ENCODE results near the gene TOR4A.

Gene TOR4A

GRCh38 chr9:137232101-137232500, 45.4 kb upstream of the TOR4A start:
- FAIRE-seq: no peak
- TF ChIP-seq POU2F2 (IDR thresholded peaks at IDR 0.05; ENCODE audit: low read depth, low read length) (no peak), PAX5 (IDR thresholded peaks at IDR 0.05; ENCODE audit: insufficient read depth, low read length, severe bottlenecking) (no peak), POLR2AphosphoS5 (IDR thresholded peaks at IDR 0.05; ENCODE audit: low read depth, low read length) (no peak)
- no peak for DNase-seq (ENCODE audit: insufficient read length, low spot score)

- DNase-seq (ENCODE audit: insufficient read length, low spot score): no peak
- no peak for FAIRE-seq
- TF ChIP-seq PAX5 (IDR thresholded peaks at IDR 0.05; ENCODE audit: insufficient read depth, low read length, severe bottlenecking): no peak
- no peak for TF ChIP-seq POLR2AphosphoS5 (IDR thresholded peaks at IDR 0.05; ENCODE audit: low read depth, low read length)
- TF ChIP-seq POLR2A (IDR thresholded peaks at IDR 0.05; ENCODE audit: low read depth, low read length): no peak
- TF ChIP-seq TAF1 (IDR thresholded peaks at IDR 0.05; ENCODE audit: low read depth, low read length): no peak
- no peak for TF ChIP-seq SPI1 (IDR thresholded peaks at IDR 0.05; ENCODE audit: low read depth, low read length)
- no peak for TF ChIP-seq POU2F2 (IDR thresholded peaks at IDR 0.05; ENCODE audit: low read depth, low read length)
Observed at GRCh38 chr9:137232510-137232909, 45.0 kb upstream of the TOR4A start.

- FAIRE-seq (no peak), DNase-seq (ENCODE audit: insufficient read length, low spot score) (no peak)
- TF ChIP-seq PAX5 (IDR thresholded peaks at IDR 0.05; ENCODE audit: insufficient read depth, low read length, severe bottlenecking) (no peak), SPI1 (IDR thresholded peaks at IDR 0.05; ENCODE audit: low read depth, low read length) (no peak), TAF1 (IDR thresholded peaks at IDR 0.05; ENCODE audit: low read depth, low read length) (no peak), POLR2AphosphoS5 (IDR thresholded peaks at IDR 0.05; ENCODE audit: low read depth, low read length) (no peak), POU2F2 (IDR thresholded peaks at IDR 0.05; ENCODE audit: low read depth, low read length) (no peak), POLR2A (IDR thresholded peaks at IDR 0.05; ENCODE audit: low read depth, low read length) (no peak)
Observed at GRCh38 chr9:137233143-137233980, 44.2 kb upstream of the TOR4A start.

GRCh38 chr9:137234055-137234697, 43.4 kb upstream of the TOR4A start:
- TF ChIP-seq PAX5 (IDR thresholded peaks at IDR 0.05; ENCODE audit: insufficient read depth, low read length, severe bottlenecking) (no peak), SPI1 (IDR thresholded peaks at IDR 0.05; ENCODE audit: low read depth, low read length) (no peak), TAF1 (IDR thresholded peaks at IDR 0.05; ENCODE audit: low read depth, low read length) (no peak), POLR2A (IDR thresholded peaks at IDR 0.05; ENCODE audit: low read depth, low read length) (no peak), POU2F2 (IDR thresholded peaks at IDR 0.05; ENCODE audit: low read depth, low read length) (no peak)
- FAIRE-seq (no peak), DNase-seq (ENCODE audit: insufficient read length, low spot score) (no peak)

- no peak for FAIRE-seq
- DNase-seq (ENCODE audit: insufficient read length, low spot score): no peak
- TF ChIP-seq POU2F2 (IDR thresholded peaks at IDR 0.05; ENCODE audit: low read depth, low read length) (no peak), SPI1 (IDR thresholded peaks at IDR 0.05; ENCODE audit: low read depth, low read length) (0 out of 2 replicates have a peak, but pooled peaks have one; percentile 18)
Observed at GRCh38 chr9:137234758-137235423, 42.6 kb upstream of the TOR4A start.

GRCh38 chr9:137235424-137236237, 41.9 kb upstream of the TOR4A start:
- no peak for TF ChIP-seq TAF1 (IDR thresholded peaks at IDR 0.05; ENCODE audit: low read depth, low read length)
- TF ChIP-seq SPI1 (IDR thresholded peaks at IDR 0.05; ENCODE audit: low read depth, low read length): no peak
- no peak for TF ChIP-seq POU2F2 (IDR thresholded peaks at IDR 0.05; ENCODE audit: low read depth, low read length)
- no peak for TF ChIP-seq POLR2A (IDR thresholded peaks at IDR 0.05; ENCODE audit: low read depth, low read length)
- no peak for TF ChIP-seq PAX5 (IDR thresholded peaks at IDR 0.05; ENCODE audit: insufficient read depth, low read length, severe bottlenecking)
- no peak for TF ChIP-seq POLR2AphosphoS5 (IDR thresholded peaks at IDR 0.05; ENCODE audit: low read depth, low read length)
- no peak for DNase-seq (ENCODE audit: insufficient read length, low spot score)
- FAIRE-seq: peak; percentile 31

GRCh38 chr9:137236238-137236935, 41.1 kb upstream of the TOR4A start:
- TF ChIP-seq POU2F2 (IDR thresholded peaks at IDR 0.05; ENCODE audit: low read depth, low read length): no peak
- no peak for TF ChIP-seq TAF1 (IDR thresholded peaks at IDR 0.05; ENCODE audit: low read depth, low read length)
- TF ChIP-seq POLR2A (IDR thresholded peaks at IDR 0.05; ENCODE audit: low read depth, low read length): no peak
- TF ChIP-seq POLR2AphosphoS5 (IDR thresholded peaks at IDR 0.05; ENCODE audit: low read depth, low read length): no peak
- FAIRE-seq (peak; percentile 95), DNase-seq (ENCODE audit: insufficient read length, low spot score) (peak; percentile 99)

- DNase-seq (ENCODE audit: insufficient read length, low spot score): no peak
Observed at GRCh38 chr9:137236936-137237421, 40.5 kb upstream of the TOR4A start.

More at GRCh38 chr9:137236936-137237421, 40.5 kb upstream of the TOR4A start:
- peak; percentile 57 for FAIRE-seq
- TF ChIP-seq TAF1 (IDR thresholded peaks at IDR 0.05; ENCODE audit: low read depth, low read length): no peak
- no peak for TF ChIP-seq POLR2AphosphoS5 (IDR thresholded peaks at IDR 0.05; ENCODE audit: low read depth, low read length)

All from GM12891 (cell line).